NCI-H748 (cell line): ENCODE measurements around the gene SUN2.

Experiments used
- DNase-seq: peaks from one replicate; lab custom pipeline; 2025; ENCODE audit not compliant: unreplicated experiment; lab: John Stamatoyannopoulos, UW

Gene SUN2

DNA sequence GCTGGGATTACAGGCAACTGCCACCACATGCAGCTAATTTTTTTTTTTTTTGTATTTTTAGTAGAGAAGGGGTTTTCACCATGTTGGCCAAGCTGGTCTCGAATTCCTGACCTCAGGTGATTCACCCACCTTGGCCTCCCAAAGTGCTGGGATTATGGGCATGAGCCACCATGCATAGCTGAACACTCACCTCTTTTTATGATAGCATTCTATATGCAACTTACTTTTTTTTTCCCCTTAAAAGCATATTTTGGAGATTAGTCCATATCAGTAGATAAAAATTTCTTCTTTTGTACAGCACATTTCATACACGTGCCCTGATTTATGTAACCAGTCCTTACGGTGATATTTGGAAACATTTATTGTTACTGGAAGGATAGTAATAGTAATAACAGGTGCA, 35.4 kb downstream of the SUN2 start:
- no peak for DNase-seq

GRCh38 chr22:38719196-38719595, 36.6 kb downstream of the SUN2 start:
- DNase-seq: no peak

DNA sequence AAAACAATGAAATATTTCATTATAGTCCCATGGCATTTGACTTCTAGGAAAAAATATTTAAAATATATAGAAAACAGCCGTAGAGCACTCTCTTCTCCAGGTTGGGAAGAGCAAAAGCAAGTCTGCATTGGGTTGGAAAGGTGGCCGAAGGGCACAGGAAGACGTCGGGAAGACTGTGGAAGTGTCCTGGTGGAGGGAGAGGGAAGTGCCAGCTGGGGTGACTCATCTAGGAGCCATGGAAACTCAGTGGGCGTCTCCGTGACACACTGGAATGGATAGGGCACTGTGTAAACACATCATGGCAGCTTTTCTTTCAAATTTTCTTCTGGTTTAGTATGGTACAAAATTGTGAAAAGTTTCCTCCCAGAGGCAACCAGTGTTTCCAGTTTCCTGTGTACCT, 37.4 kb downstream of the SUN2 start:
- no peak for DNase-seq

- DNase-seq: no peak
Observed at GRCh38 chr22:38717244-38717643, 38.6 kb downstream of the SUN2 start.

- no peak for DNase-seq
Observed at GRCh38 chr22:38716826-38717225, 39.0 kb downstream of the SUN2 start.

DNA sequence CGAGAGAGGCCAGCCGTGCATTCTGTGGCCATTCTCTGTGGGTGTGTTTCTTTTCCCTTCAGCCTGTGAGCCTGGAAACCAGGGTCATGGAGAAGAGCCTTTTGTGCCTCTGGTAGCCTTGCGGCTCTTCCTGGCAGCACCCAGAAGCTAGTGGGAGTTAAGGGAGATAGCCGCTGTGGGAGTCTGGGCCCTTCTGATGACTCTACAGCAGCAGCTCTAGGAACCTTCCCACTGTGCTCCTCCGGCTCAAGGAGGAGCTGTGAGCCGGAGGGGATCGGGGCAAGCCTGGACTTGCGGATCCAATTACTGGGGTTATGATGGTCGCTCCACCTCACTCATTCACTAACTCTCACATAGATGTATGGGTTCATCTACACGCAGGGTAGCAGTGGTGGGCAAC, 39.5 kb downstream of the SUN2 start:
- no peak for DNase-seq

- no peak for DNase-seq
Observed at GRCh38 chr22:38715852-38716251, 39.9 kb downstream of the SUN2 start.

DNA sequence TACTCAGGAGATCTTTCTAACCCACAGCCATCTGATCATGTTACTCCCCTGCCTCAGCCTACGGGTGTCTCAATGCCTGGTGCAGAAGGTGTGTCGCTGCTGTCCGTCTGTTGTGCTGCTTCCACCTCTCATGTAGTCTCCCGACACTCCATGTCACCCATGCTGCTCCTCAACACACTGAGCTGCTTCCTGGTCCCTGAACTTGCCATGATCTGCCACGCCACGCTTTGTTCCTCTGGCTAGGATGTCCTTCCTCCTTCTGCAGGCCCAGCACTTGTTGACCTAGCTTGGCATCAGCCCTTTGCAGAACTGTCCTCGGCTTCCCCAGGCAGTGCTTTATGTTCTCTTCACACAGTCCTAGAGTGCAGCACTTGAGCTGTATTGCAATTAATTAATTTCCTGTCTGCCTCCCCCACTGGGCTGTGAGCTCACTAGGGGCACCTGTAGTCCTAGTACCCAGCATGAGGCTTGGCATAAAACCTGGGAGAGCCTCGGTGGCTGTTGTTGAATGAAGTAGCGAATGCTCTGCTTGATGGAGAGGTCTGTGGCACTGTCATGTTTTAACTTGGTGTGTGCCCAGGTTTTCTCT, 40.5 kb downstream of the SUN2 start:
- no peak for DNase-seq

GRCh38 chr22:38713921-38714320, 41.9 kb downstream of the SUN2 start:
- DNase-seq: no peak

- no peak for DNase-seq
Observed at GRCh38 chr22:38712486-38713207, 43.2 kb downstream of the SUN2 start.

DNA sequence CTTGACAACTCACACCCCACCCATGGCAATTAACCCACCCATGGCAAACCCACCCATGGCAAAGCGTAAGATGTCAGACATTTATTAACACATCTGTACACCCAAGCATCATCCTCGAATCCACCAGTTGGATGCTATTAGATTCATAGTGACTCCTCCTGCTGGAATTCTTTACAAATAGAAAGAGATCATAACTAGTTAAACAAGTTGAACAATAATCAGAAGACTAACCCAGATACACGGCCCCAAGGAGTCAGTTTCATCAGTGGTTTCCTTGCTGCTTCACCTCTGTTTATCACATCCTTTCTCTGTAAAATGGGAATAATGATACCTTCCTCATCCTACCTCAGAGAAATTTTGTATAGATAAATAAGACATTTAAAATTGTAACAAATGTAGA, 44.9 kb downstream of the SUN2 start:
- DNase-seq: no peak

DNA sequence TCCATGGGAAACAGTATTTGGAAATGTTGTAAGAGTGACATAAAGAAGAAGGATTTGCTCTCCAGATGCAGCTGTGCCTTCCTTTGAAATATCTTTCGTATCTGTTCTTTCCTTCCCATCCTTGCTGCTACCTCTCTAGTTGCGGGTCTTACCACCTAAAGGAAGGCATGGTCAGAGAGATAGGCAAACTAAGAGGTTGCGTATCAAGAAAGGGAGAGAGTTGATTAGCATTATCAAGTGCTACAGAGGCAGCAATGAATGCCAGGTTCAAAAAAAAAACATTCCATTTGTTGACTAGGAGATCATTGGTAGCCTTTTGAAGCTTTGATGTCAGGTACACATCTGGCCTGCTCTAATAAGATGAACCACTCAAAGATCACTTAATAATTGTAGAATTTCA, 45.4 kb downstream of the SUN2 start:
- DNase-seq: no peak

DNA sequence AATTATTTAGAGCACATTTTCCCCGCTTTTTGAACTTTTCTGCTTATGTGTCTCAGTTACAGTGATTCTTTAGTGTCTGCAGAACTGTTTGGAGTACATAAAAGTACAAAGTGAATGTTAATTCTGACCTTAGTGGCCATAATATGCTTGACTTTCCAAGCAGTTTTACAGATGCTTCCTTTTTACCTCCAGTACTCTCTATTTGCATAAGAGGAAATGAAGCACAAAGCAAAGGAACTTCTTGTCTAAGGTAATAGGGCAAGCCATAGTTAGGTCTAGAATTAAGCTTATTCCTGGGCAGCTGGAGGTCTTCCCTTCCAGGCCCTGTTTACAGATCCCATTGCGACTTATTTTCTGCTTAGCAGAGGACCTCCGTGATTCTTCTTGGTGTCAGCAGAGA, 46.5 kb downstream of the SUN2 start:
- DNase-seq: no peak

- no peak for DNase-seq
Observed at GRCh38 chr22:38707984-38708383, 47.8 kb downstream of the SUN2 start.

DNA sequence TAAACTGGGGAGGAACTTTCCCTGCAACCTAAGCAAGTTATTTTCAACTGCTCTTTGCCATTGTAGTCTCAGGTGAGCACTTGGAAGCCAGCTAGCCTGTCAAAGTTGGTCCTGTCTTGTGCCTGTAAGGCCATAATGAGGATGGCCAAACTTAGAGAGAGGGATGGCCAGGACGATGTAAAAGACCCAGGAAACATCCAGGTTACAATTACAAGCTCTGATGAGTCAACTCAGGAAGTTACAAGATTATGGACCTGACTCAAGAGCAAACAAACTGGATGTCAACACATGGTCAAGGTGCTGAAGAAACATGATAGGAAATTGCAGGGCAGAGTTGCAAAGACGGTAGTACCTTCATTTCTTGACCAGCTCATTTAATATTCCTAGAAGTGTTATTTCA, 48.5 kb downstream of the SUN2 start:
- DNase-seq: no peak

GRCh38 chr22:38706901-38707195, 49.0 kb downstream of the SUN2 start:
- no peak for DNase-seq

DNA sequence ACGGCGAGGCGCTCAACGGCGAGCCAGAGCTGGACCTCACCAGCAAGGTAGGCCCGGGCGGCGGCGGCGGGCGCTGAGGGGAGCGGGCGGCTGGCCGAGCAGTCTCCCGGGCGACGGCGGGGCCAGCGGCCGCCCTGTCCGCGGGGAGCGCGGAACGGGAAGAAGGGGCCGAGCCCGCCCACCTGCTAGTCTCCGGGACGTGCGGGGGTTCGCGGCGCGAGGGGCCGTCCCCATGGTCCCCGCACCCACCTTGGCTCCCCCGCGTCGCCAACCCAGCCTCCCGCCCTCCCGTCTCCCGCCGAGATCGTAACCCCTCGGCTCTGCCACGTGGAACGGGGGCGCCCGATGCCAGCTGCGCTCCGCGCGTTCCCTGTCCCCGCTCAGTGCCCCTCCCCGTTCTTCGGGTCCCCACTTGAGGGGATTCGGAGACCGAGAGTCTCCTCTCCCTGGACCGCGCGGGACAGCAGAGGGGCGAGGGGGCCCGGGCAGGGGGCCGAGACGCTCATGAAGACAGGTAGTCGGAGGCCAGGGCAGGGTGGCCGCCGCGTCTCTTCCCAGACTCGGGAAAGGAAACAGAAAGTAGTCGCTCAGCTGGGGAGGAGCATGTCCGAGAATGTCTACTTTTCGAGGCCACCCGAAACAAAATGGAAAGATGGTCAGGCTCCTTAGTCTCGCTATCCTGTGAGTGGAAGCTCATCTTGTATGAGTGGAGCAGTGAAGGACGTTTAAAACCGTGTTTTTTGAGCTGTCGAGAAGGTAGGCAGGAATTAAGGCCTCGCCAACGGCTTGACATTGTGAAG, 49.5 kb downstream of the SUN2 start:
- DNase-seq: peak; percentile 42

- peak; percentile 100 for DNase-seq
Observed at GRCh38 chr22:38705235-38706100, 50.3 kb downstream of the SUN2 start, which contains the start of gene GTPBP1. GTPBP1 (plus strand) TSS chr22:38705944; CDS start chr22:38705956, 12 bp downstream.

DNA sequence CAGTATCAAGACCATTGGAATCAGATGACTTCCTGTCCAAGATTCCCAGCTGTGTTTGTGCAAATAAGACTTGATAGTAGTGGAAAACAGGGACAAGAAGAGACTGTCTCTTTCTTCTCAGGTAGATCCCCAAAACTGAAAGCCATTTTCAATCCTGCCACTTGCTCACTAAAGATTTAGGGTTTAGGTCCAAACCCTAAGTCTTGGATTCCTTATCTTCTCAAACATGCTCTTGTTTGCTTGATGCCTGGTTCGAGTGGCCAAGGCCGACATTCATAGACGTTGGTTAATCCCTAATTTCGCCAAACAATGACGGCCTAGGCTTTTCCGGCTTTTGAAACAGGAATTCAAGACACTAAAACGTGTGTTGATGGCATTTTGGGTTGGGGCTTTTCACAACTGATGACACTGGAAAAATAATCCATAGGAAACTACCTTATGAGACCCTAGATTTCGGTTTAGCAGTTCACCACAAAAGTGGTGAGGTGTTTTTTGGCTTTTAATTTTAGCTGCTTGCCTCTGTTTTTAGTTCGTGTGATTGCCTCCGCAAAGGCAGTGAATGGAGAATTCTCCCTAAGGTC, 51.1 kb downstream of the SUN2 start:
- DNase-seq: peak; percentile 15

DNA sequence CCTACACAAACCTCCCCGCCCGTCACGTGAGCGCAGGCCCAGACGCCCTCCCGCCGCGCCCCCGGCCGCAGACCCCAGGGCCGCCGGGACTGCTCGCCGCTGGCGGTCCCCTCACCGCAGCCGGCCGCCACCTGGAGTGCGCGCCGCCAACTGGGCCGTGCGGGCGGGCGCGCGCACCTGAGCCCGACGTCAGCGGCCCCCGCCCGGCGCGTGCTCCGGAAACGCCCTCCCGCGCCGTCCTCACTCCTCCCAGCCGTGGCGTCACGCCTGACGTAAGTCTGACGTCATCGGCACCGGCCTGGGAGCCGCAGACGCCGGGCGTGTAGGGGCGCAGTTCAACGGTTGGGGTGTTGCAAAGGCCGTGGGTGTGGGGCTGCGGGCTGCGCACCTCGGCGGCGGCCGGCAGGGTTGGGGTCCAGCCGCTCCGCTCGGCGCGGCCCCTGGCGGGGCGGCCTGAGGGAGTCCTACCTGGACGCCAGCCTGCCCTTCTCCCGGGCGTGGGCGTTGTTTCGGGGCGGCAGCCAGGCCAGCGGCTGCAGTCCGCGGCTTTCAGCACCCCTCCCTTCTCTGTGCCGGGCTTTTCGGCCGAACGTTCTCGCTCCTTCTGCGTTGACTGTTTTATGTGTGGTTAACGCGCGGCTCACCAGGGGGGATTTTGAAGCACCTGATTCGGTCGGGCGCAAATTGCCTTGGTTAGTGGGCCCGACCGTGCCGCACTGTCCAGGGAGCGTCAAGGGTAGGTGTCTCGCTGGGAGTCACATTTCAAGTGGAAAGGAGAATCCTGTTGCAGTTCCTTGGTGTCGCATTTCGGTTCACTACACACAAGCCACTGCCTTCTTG, 54.8 kb downstream of the SUN2 start, which contains the start of gene JOSD1:
Gene JOSD1 (minus strand): TSS at position 155 of the 840 bp plus-strand sequence. CDS start 956 bp downstream, outside the sequence.
- DNase-seq: peak; percentile 92
